Transverse colon (tissue), 4 donors: ENCODE data around the gene ARHGEF38. TPM values are rescaled to one million over a fixed set of nuclear protein-coding genes. Genes with fewer than 3 reads are reported as not detected.
A peak's percentile ranks its signal among the peaks of the same experiment; 100 is the strongest.

ENCODE experiments used
- DNase-seq: peaks from one replicate; pipeline ENCODE4 v3.0.0-alpha.2; 2019
- H3K27ac ChIP-seq, 4 donors: fragments of 200-600 bp; sonication (generic); 2 replicates each; pipeline ENCODE4 v1.5.1; 2016 to 2018; ENCODE audit warnings: inconsistent platforms in 4 of 4
- H3K27me3 ChIP-seq: fragments of 200-600 bp; sonication (generic); 2 replicates; pipeline ENCODE4 v1.5.1; 2017; ENCODE audit warnings: inconsistent platforms
- H3K36me3 ChIP-seq, 4 donors: fragments of 200-600 bp; sonication (generic); 2 replicates each; pipeline ENCODE4 v1.5.1; 2017 to 2019; ENCODE audit warnings: inconsistent platforms in 4 of 4
- H3K4me1 ChIP-seq, 4 donors: fragments of 200-600 bp; sonication (generic); 2 replicates each; pipeline ENCODE4 v1.5.1; 2017 to 2020; ENCODE audit warnings: inconsistent platforms in 4 of 4
- H3K4me3 ChIP-seq, 4 donors: fragments of 200-600 bp; sonication (generic); 1 replicate in 1 of 4; 2 replicates in 3 of 4; pipeline versions ENCODE4 v1.5.1 to v1.6.1; 2017 to 2019; ENCODE audit warnings: inconsistent platforms in 4 of 4
- H3K9me3 ChIP-seq, 2 donors: fragments of 200-600 bp; sonication (generic); 2 replicates each; pipeline ENCODE4 v1.5.1; 2017 to 2019; ENCODE audit warnings: inconsistent platforms in 2 of 2
- CTCF ChIP-seq, 5 experiments: fragments of 200-600 bp in 3 of 5; fragments of 450-650 bp in 2 of 5; sonication (generic) in 3 of 5; IDR thresholded peaks; 1 replicate in 2 of 5; 2 replicates in 3 of 5; pipeline ENCODE4 v1.5.1; 2016 to 2017; ENCODE audit warnings: antibody characterized with exemption in 5 of 5, inconsistent platforms in 3 of 5, mild to moderate bottlenecking in 2 of 5, moderate library complexity in 1 of 5
- EP300 ChIP-seq: sonication (generic); formaldehyde crosslinking; IDR thresholded peaks from one replicate; pipeline ENCODE4 v1.6.1; 2017; ENCODE audit warnings: antibody characterized with exemption, low read depth
- POLR2A ChIP-seq: fragments of 450-650 bp; IDR thresholded peaks from one replicate; pipeline ENCODE4 v1.6.1; 2016; ENCODE audit warnings: antibody characterized with exemption, mild to moderate bottlenecking, moderate library complexity
- POLR2AphosphoS5 ChIP-seq, 3 donors: sonication (generic); formaldehyde crosslinking; IDR thresholded peaks; one replicate each; pipeline ENCODE4 v1.6.1; 2016; ENCODE audit warnings: antibody characterized with exemption in 3 of 3
- WGBS, 2 donors: methylation state at CpG; one replicate each; pipeline ENCODE4 v1.1.5; 2018; ENCODE audit warnings: low coverage in 1 of 2; 5-methylcytosine and 5-hydroxymethylcytosine counted together
- in situ Hi-C, 4 donors: fragments of 200-750 bp; cut with MboI; loops; one replicate each; pipeline versions ENCODE4 v1.15.0 to v1.15.1; 2017; ENCODE audit warnings: low sequenced_read_pairs in 3 of 4, low pct_ligation_motif_present in 1 of 4, low pct_unique_long_range_greater_than_20kb in 1 of 4
- intact Hi-C: fragments of 100-400 bp; cut with DNase I; formaldehyde crosslinking; loops from one replicate; pipeline ENCODE4 v1.15.1; 2023; ENCODE audit warnings: low total_unique reads
- total RNA-seq, 4 donors: library from RNA; depleted of rRNA; stranded (reverse); fragments of >200 nt; gene quantifications; one replicate each; pipeline ENCODE4 v1.1.0, GENCODE V29; 2016

ARHGEF38 gene
- total RNA-seq, result 10 to 100 TPM in 3 of 4 donors, 1 to 10 TPM in 1; 2.6 to 18.1 (median 15.6) TPM

GRCh38 chr4:105551965-105552746 lies at the start of gene ARHGEF38:
TSS of gene ARHGEF38 (plus strand) at chr4:105552620. CDS start at chr4:105552766, 146 bp downstream.
- intact Hi-C loops (no loop called here), in situ Hi-C loops (no loop called here)
- H3K27ac ChIP-seq, result peak within 1 kb of the TSS; percentile 87 to 95 (median 90)

GRCh38 chr4:105503484-105503883 lies 48.9 kb upstream of the ARHGEF38 start:
- Histone ChIP-seq H3K4me1 (no peaks in the 10 kb centered on the region), H3K27me3 (no peaks in the 10 kb centered on the region), H3K9me3 (no peaks in the 10 kb centered on the region), H3K4me3 (no peak overlapping the region), H3K27ac (no peak overlapping the region), H3K36me3 (no peaks in the 10 kb centered on the region)
- in situ Hi-C loops (loop anchor here in 1 of 4 donors (25.0 kb wide), 1 partner anchor 159 kb away; no protein-coding TSS in a partner anchor), intact Hi-C loops (no loop called here)
- 76 to 79% methylated on average over 2 of the region's 2 CpGs for WGBS, 2 donors
- TF ChIP-seq CTCF (IDR thresholded peaks at IDR 0.05), result no peak
- TF ChIP-seq EP300, result no peak
- no peak for TF ChIP-seq POLR2A
- no peak for TF ChIP-seq POLR2AphosphoS5 (IDR thresholded peaks at IDR 0.05)
- no peak for DNase-seq

More at GRCh38 chr4:105551965-105552746, at the start of gene ARHGEF38:
- Histone ChIP-seq H3K4me1 (peaks cover 0 to 21% (median 9%) of the 10 kb centered on the region in 4 donors), H3K9me3 (no peaks in the 10 kb centered on the region), H3K36me3 (no peaks in the 10 kb centered on the region), H3K4me3 (peak within 1 kb of the TSS in 3 of 4 donors; percentile 29 to 44 (median 32)), H3K27me3 (no peaks in the 10 kb centered on the region)
- DNase-seq, result peak; percentile 77
- TF ChIP-seq POLR2AphosphoS5 (IDR thresholded peaks at IDR 0.05), result peak; percentile 73 to 93 (median 93)
- TF ChIP-seq CTCF (IDR thresholded peaks at IDR 0.05), result no peak
- TF ChIP-seq EP300, result peak; percentile 60
- TF ChIP-seq POLR2A, result peak; percentile 96
- WGBS, 2 donors, result 28 to 43% methylated on average over 5 to 11 of the region's 11 CpGs

GRCh38 chr4:105504744-105505143 lies 47.7 kb upstream of the ARHGEF38 start:
- intact Hi-C loops (no loop called here), in situ Hi-C loops (loop anchor here in 1 of 4 donors (25.0 kb wide), 1 partner anchor 158 kb away; no protein-coding TSS in a partner anchor)
- DNase-seq, result no peak
- Histone ChIP-seq H3K27me3 (no peaks in the 10 kb centered on the region), H3K27ac (no peak overlapping the region), H3K4me1 (no peaks in the 10 kb centered on the region), H3K4me3 (no peak overlapping the region), H3K9me3 (no peaks in the 10 kb centered on the region), H3K36me3 (no peaks in the 10 kb centered on the region)
- no peak for TF ChIP-seq POLR2A
- no peak for TF ChIP-seq CTCF (IDR thresholded peaks at IDR 0.05)
- TF ChIP-seq POLR2AphosphoS5 (IDR thresholded peaks at IDR 0.05), result no peak
- TF ChIP-seq EP300, result no peak
- WGBS, 2 donors, result 44 to 63% methylated on average over 2 of the region's 2 CpGs

GRCh38 chr4:105509291-105509690 lies 43.1 kb upstream of the ARHGEF38 start:
- Histone ChIP-seq H3K4me3 (no peak overlapping the region), H3K27ac (no peak overlapping the region), H3K9me3 (no peaks in the 10 kb centered on the region), H3K4me1 (no peaks in the 10 kb centered on the region), H3K27me3 (no peaks in the 10 kb centered on the region), H3K36me3 (no peaks in the 10 kb centered on the region)
- intact Hi-C loops, result no loop called here
- in situ Hi-C loops, result loop anchor here in 1 of 4 donors (25.0 kb wide), 1 partner anchor 153 kb away; no protein-coding TSS in a partner anchor
- TF ChIP-seq POLR2AphosphoS5 (IDR thresholded peaks at IDR 0.05), result no peak
- no peak for TF ChIP-seq POLR2A
- no peak for TF ChIP-seq EP300
- TF ChIP-seq CTCF (IDR thresholded peaks at IDR 0.05), result no peak
- no peak for DNase-seq
- 55 to 56% methylated on average over 1 of the region's 1 CpG for WGBS, 2 donors
